HG03442 (cell line): ENCODE results near the gene ZRSR2.
"Not testable (repeated sequence)": the region's sequence is repeated elsewhere in the genome, so short reads cannot be mapped to it uniquely, and the experiment has no call there.

Source experiments
- ATAC-seq: cut with Tn5 transposase; IDR thresholded peaks from one replicate; pipeline ENCODE4 v1.9.1; 2021; ENCODE audit warnings: mild to moderate bottlenecking, moderate library complexity; ENCODE audit not compliant: unreplicated experiment

ZRSR2 gene

DNA sequence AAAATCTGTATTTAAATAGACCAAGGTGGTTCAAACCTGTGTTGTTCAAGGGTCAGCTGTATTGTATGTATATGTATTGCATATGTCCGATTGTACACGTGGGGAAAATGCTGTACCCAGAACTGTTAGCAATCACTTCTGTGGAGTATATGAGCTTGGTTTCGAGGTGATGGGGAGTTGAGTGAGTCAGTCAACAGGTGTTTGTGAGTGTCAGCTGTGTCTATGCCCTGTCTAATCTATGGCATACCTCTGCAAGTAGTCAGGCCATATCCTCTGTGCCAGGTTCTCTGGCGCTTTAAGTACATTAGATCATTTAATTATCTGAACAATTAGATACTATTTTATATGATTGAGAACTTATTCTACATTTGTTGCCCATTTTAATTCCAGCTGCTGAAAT lies 7.4 kb downstream of the ZRSR2 start:
- ATAC-seq, result no peak

DNA sequence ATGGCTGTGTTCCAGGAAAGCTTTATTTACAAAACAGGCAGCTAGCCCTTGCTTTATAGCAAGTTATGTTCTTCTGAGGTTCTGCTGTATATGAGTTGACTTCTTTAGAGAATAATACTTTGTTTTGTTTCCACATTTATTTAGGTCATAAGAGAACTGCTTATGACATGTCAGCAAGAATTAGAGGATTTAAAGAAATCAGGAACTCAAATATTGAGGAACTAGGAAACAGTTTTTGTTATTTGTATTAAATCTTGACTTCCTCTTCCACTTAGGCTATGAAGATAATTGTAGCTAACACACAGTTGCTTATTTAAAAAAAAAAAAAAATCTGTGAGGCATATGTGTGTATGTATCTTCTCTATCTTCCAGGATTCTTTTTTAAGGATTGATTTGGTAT lies 14.3 kb downstream of the ZRSR2 start:
- ATAC-seq, result no peak

DNA sequence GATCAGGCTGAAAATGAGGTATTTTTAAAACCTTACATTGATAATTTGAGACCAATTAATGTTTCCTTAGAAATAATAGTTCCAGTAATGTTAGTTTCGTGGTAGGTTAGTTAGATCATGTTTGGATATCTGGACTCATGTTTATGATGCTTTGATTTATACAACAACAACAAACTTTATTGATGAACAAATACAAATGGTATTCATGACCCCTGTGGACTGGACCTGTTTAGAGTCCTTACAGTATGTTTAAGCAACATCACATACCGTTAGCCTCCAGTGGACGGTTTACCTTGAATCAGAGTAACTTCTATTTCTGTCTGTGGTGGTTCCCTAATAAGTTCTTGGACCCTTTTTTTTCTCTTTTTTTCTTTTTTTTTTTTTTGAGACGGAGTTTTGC lies 18.0 kb downstream of the ZRSR2 start:
- no peak for ATAC-seq

DNA sequence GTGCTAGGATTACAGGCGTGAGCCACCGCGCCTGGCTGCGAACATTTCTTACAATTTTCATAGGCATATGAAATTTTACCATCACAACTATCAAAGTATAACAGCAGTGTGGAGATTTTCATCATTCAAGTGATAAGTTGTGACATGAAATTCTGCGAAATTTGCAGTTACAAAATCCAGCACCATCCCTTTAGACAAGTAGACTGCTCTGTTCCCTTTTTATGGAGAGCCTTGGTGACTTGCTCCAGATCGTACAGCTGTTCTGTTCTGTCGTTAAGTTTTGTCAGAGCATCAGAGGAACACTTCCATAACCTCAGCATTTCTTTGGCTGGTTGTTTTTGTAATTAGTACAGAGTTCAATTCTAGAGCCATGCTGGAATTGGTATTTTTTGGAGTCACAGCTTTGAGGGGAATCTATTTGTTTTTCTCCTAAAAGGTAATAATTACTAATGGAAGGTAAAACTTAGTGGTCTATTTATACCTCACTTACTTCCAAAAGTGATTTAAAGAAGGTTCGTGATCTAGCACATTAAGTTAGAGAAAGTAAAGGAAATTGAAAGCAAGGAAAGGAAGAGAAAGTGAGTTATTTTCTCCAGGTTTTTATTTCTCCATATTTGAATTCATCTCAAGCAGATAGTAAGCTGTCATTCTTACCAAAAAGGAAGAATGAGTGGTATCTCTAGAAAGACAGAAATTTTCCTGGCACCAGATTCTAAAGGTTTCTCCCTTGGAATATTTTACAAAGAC lies 22.1 kb downstream of the ZRSR2 start:
- ATAC-seq, result no peak

DNA sequence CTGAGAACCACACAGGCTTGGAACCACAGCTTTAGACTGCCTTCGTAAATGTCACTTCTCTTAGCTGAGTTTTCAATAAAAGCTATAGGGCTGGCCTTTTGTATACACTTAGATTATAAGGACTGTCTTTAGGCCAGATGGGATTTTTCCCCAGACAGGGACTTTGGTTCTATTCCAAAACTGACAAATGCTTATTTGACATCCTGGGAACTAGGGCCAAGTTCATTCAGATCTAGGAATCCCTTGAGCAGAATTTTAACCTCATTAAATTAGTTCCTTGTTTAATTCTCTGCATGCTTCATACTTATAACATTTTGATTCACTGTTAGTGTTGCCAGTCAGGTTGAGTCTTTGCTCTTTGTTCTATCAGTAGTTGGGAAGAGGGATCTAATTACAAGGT lies 23.1 kb downstream of the ZRSR2 start:
- ATAC-seq, result no peak

DNA sequence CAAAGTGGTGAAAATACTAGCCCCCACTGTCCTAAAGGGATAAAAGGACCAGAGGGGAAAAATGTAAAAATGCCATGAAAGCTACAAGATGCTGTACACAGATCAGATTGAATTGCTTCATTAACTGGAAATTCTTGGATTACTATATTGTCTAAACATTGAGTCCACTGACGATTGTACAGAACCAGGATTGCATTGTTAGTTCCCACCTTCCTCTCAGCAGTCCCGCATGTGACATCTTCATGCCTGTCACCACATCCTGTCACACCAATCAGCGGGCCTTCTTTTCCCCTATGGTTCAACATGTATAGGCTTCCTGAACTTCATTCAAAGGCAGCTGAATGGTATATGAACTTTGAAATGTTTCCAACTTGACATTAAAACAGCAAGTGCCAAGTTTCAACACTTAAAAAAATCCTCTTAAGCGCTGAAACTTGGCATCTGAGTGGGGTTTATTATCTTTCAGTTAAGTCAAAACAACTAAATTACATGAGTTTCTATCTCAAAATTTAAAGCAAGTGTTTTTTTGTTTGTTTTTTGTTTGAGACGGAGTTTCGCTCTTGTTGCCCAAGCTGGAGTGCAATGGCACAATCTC lies 24.6 kb downstream of the ZRSR2 start:
- ATAC-seq, result no peak

DNA sequence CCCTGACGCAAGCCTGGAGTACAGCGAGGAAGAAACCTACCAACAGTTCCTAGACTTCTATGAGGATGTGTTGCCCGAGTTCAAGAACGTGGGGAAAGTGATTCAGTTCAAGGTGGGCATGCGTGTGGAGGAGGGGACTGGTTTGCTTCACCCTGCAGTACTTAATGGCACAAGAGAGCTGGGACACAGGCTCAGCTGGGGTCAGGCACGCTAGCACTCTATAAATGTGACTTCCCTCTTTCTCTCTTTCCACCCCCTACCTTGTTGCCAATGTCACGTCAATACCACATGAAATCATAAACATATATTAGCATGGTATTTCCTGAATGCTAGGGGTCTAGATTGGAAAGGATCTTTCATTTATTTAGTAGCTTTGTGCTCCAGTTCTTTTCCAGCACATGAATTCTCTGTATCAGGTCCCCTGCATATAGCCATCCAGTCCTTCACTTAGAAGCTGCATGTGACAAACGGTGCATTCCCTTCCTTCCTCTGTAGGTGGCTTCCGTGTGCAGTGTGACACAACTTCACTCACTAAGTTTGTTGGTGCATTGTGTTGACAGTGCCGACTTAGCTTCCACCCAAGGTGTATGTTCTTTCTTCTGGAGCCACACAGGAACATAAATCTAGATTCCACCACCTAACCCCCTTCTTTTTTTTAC lies 25.6 kb downstream of the ZRSR2 start:
- ATAC-seq, result peak; percentile 78

DNA sequence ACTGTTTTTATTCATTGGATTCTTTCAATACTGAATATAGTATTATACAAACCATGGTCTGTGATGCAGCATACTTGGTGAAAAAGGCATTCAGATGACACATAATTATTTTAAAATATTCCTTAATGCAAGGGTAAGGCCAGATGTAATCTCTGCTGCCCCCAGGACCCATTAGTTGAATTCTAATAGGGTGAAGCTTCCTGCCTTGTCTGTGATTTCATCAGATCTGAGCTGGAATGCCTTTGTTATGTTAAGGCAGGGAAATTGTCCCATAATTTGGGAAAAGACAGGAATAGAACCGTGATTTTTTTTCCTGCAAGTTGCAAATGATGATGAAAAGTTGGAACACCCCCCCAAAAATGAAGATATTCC lies 26.1 kb downstream of the ZRSR2 start:
- ATAC-seq, result no peak

DNA sequence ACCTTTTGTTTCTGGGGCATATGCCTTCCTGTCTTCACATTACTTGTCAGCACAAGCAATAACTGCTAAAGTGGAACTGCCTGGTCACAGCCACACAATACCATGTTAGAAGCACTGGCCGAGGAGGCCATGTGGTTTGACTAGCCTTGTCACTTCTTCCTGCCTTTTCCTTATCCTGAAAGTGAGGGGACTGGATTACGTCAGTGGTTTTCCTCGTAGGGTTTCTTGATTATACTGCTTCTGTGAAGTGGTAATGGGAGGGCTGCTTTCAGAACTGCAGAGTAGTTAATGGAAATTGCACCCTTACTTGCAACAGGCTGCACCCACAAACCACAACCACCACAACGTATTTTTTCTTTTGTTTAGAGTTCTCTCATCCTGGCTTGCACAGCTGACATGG lies 26.6 kb downstream of the ZRSR2 start:
- ATAC-seq, result no peak

DNA sequence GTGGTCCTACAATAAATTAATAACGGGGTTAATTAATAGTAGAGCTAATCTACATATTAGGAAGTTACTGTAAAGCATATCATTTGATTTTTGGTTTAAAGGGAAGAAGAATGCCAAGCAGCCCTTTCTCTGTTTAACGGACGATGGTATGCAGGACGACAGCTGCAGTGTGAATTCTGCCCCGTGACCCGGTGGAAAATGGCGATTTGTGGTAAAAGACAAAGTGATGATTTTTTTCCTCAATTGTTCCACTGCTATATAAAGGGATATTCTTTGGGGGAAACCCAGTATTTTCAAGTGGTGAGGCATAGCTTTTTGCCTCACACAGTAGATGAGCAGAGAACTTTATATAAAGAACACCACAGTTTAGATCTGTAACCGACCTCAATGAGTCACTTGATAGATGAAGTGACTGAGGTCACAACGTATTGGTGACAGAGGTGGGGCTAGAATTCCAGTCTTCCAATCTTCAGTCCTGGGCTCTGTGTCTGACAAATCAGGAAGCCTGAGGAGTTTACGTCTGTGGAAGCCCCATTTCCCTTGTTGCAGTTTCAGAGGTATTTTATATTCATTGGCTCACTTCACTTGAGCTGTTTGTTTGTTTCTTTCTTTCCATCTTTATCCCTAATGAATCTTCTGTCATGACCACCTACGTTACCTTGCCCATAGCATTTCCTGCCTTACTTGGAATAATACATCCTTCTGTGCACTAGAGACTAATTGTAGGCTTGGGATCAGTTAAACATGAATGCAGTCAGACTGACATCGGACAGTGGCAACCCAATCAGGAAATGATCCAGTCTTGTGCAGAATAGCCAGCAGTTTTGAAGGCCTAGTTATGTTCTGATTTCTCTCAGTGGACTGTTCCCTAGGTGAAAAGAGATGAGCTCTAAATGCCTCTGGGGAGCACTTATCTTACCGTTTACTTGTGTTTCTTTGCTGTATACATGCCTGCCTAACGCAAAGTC lies 30.1 kb downstream of the ZRSR2 start:
- no peak for ATAC-seq

DNA sequence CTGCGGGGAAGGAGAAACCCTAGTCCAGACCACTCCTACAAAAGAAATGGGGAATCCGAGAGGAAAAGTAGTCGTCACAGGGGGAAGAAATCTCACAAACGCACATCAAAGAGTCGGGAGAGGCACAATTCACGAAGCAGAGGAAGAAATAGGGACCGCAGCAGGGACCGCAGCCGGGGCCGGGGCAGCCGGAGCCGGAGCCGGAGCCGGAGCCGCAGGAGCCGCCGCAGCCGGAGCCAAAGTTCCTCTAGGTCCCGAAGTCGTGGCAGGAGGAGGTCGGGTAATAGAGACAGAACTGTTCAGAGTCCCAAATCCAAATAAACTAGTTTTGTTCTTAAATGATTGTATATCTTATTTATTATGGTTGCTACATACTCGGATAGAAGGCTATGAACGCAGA lies 32.6 kb downstream of the ZRSR2 start:
- no peak for ATAC-seq

DNA sequence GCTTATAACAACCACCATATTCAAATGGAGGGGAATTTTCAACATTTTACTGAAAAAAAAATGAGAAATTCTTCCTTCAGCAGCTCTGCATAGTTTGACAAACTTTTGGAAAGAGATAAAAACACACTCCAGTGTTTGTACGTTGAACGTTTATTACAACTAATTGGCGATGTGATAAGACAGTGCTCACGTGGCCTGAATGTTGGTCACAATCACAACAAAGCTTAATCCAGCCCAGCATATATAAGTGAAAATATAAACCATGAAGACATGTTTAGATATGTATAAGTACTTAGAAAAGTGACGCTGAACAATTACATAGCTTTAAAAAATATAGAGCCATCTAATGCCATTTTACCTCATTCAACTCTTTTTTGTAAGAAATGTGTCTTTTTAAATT lies 35.7 kb downstream of the ZRSR2 start:
- no peak for ATAC-seq

DNA sequence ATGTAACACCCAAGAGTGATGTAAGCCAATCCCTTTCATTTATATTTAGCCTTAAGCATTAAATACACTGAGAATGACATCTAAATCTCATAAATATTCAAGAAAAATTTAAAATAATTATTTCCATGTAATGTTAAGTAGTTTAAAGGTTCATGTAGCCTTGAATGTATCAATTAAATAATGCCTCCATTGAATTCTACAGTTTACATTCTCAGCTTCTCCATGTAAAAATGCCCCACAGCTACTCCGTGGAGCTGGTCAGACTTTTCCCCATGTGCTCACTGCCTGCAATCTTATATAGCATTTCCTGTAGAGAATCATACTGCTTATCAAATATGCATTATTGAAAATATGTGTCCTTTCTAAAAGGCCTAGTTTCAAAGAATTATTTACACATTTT lies 38.9 kb downstream of the ZRSR2 start:
- ATAC-seq, result no peak

DNA sequence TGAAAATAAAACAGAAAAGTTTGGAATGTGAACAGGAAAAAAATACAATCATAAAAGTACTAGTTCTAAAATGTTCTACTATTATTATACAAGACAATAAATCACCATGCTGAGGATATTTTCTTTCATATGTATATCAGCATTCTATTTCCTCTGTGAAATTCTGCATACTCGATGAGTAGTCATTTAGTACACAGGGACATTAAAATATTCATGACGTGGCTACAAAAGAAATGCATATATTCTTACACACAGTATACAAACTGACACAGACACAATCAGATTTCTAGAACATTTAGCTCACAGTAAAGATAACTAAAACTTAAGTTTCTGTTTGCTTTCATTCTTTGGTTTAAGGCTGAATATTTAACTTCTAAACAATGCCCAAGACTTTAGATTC lies 41.1 kb downstream of the ZRSR2 start:
- not testable (repeated sequence) for ATAC-seq

DNA sequence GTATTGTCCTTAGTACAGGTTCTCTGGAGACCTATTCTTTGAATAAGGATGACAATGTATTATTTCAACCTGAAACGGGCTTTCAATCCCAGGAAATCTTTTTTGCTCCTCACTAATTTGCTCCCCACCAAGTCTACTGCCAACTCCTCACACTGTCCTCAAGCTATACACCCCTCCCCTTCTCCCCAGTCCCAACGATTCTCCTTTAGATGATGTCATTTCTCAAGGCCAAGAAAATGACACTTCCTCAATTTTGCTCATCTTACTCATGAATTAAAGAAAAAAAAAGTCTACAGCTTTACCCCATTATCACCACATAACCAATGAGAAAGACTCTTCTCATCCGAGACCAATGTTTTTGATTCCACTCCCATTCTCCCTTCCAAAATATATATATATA lies 43.8 kb downstream of the ZRSR2 start:
- no peak for ATAC-seq

DNA sequence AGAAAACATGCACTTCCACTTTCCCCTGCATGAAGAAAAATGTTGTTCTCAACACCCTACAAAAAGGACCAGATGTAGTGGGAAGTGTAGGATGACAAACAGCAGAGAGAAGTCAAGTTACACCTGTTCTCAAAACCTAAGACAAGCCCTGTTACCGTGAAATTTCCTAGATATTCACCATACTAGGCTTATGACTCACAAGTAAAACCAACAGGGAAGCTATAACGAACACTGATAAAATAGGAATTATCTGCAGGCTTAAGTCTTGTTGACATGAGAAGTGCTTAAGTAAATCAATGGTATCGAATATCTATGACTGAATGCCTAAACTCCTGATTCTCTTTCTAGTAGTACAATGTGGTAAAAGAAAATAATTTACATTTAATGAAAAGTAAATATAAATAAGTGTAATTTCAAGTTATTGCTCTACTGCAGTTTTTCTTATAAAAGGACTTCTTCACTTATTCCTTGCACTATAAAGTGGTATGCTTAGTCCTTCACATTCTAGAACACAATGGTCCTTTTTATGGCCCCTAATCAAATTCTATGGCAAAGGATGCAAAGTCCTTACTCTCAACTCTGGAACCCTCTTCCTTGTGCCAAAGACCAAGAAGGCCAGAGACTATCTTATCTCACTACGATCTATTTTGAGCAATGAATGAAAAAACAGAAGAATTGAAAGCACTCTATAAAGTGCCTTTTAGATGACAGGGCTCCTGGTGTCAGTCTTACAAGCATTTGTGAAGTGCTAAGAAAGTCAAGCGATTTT lies 44.7 kb downstream of the ZRSR2 start:
- ATAC-seq, result no peak

DNA sequence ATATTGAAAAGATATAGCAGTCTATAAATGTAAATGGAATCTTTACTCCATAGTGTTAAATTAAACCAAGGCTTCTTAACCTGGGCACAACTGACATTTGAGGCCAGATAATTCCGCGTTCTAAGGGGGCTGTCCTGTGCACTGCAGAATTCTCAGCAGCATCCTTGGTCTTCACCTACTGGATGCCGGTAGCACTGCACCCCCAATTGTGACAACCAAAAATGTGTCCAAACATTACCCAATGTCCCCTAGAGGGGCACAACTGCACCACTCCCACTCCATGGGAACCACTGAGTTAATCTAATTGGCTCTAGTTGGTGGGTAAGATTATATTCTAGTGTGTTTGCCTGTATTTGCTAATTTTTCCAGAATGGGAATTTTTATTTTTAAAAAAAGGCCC lies 47.7 kb downstream of the ZRSR2 start:
- no peak for ATAC-seq

DNA sequence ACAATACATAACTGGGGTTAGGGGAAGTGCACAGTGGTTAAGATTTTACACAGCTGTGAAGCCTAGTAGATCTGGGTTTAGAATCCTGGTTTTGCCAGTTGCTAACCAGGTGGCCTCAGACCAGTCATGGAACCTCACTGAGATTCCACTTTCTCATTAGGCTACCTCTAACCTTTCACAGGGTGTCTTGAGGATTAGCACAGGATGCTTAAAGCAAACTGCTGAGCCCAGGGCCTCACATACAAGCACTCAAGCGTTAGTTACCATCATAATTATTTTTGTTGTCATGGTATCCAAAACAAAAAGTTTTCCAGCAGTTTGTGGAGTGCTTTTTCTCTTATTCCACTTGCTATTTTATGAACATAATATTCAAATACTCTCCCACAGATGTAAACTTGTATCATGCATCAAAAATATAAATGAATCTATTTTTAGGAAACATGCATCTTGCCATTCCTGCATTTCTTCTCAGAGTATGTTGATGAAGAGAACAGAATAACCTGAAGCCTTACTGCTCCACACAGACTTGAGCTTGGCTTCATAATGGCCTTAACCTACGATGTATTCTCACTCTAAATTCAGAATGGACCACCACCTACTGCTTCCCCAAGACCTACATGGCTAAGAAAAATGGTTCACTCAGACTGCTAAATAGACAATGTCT lies 51.7 kb downstream of the ZRSR2 start:
- ATAC-seq, result no peak

DNA sequence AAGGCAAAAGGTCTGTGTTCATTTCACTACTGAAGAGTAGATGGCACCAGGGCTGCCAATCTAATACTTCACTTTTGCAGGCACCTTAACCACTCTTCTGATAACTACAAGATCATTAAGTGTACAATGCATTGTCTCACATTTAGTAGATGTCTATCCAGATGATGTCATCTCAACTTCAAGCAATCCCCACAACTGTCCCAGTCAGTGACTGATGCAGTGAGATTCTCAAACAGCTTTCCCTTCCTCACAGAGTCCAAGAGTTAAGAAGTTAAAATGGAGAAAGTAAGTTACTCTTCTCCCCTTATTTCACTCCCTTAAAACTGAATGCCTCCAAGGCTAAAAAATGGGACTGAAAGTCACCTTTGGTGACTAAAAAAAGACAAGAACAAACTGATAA lies 53.7 kb downstream of the ZRSR2 start:
- no peak for ATAC-seq

DNA sequence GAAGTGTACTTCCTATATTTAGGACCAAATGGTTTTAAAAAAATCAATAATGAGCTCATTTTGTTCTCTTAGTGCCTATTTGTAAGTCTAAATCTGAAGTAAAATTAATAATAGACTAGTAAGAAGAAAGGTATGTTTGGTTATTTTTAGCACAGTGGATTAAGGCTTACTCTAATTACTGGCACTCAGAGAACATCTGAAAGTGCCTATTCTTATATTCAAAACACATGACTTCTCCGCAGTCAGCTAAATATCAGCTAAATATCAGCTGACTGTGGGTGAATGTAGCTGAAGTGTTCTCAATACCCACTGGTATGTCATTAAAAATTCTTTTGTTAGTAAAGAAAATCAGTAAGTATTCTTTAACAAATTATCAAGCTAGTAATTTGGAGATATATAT lies 58.3 kb downstream of the ZRSR2 start:
- ATAC-seq, result no peak
